Uterus (tissue), 4 donors: ENCODE data around the gene SPDYE5. TPM values are rescaled to one million over a fixed set of nuclear protein-coding genes. Genes with fewer than 3 reads are reported as not detected.

Experiments used
- DNase-seq, 2 donors: peaks; one replicate each; pipeline ENCODE4 v3.0.0-alpha.2; 2019 to 2020
- H3K27ac ChIP-seq, 2 donors: fragments of 200-600 bp; sonication (generic); 1 replicate in 1 of 2; 2 replicates in 1 of 2; pipeline ENCODE4 v1.5.1; 2016 to 2018
- H3K27me3 ChIP-seq, 2 donors: fragments of 200-600 bp; sonication (generic); one replicate each; pipeline ENCODE4 v1.5.1; 2018 to 2019; ENCODE audit warnings: control low read depth in 1 of 2
- H3K36me3 ChIP-seq, 2 donors: fragments of 200-600 bp; sonication (generic); one replicate each; pipeline ENCODE4 v1.5.1; 2019; ENCODE audit warnings: control low read depth in 1 of 2
- H3K4me1 ChIP-seq, 2 donors: fragments of 200-600 bp; sonication (generic); one replicate each; pipeline ENCODE4 v1.5.1; 2018 to 2019; ENCODE audit warnings: control low read depth in 1 of 2
- H3K4me3 ChIP-seq, 2 donors: fragments of 200-600 bp; sonication (generic); 1 replicate in 1 of 2; 2 replicates in 1 of 2; pipeline ENCODE4 v1.5.1; 2018 to 2019; ENCODE audit warnings: mild to moderate bottlenecking in 1 of 2
- H3K9me3 ChIP-seq, 2 donors: fragments of 200-600 bp; sonication (generic); one replicate each; pipeline ENCODE4 v1.5.1; 2019; ENCODE audit warnings: control low read depth in 1 of 2
- CTCF ChIP-seq, 4 experiments: fragments of 200-600 bp in 2 of 4; fragments of 450-650 bp in 2 of 4; sonication (generic) in 2 of 4; IDR thresholded peaks; one replicate each; pipeline ENCODE4 v1.5.1; 2016 to 2019; ENCODE audit warnings: antibody characterized with exemption in 4 of 4, mild to moderate bottlenecking in 2 of 4, moderate library complexity in 1 of 4
- POLR2A ChIP-seq, 2 donors: fragments of 450-650 bp; IDR thresholded peaks; one replicate each; pipeline ENCODE4 v1.6.1; 2016; ENCODE audit warnings: antibody characterized with exemption in 2 of 2, mild to moderate bottlenecking in 1 of 2, moderate library complexity in 1 of 2
- intact Hi-C: fragments of 100-400 bp; cut with DNase I; formaldehyde crosslinking; loops from one replicate; pipeline ENCODE4 v1.15.1; 2023; ENCODE audit warnings: low total_unique reads
- small RNA-seq: library from RNA; depleted of rRNA; stranded (forward); fragments of <200 nt; gene quantifications from one replicate; pipeline ENCODE3, GENCODE V24; 2016
- total RNA-seq, 4 donors: library from RNA; depleted of rRNA in 3 of 4; stranded (reverse); fragments of >200 nt in 3 of 4; gene quantifications; one replicate each; pipeline versions ENCODE4 v1.1.0 to v1.2.4, GENCODE V29; 2014 to 2023
- donor health status: DM: yes; HTN: yes; CAD: no.

Gene SPDYE5
- total RNA-seq, 4 donors from 2014 or later = not detected

GRCh38 chr7:75546237-75547015 lies 54.3 kb downstream of the SPDYE5 start:
- no peak for DNase-seq
- H3K4me1 ChIP-seq = no peaks in the 10 kb centered on the region
- H3K4me3 ChIP-seq = no peak overlapping the region
- intact Hi-C loops = no loop called here
- H3K27me3 ChIP-seq = no peaks in the 10 kb centered on the region
- no peaks in the 10 kb centered on the region for H3K36me3 ChIP-seq
- no peak for TF ChIP-seq CTCF (IDR thresholded peaks at IDR 0.05)
- TF ChIP-seq POLR2A (IDR thresholded peaks at IDR 0.05) = no peak
- H3K9me3 ChIP-seq = no peaks in the 10 kb centered on the region
- H3K27ac ChIP-seq = no peak overlapping the region

Small RNA genes lying within 50 kb of the gene (small RNA-seq; reads per million reads assigned to genes)
- gene AC211429.1 (not detected), gene RF00019 (not detected)

Other genes with a start within 250 kb of the SPDYE5 start
- 10 to 100 TPM in 1 of 4 donors, 1 to 10 TPM in 2, under 1 TPM in 1; under 0.01 to 15.6 (median 1.9) TPM for gene TRIM73, start 96.7 kb upstream of the SPDYE5 start, total RNA-seq
- gene POM121C, start 6.0 kb upstream of the SPDYE5 start, total RNA-seq = 10 to 100 TPM in 2 of 4 donors, 1 to 10 TPM in 2; 2.1 to 68.3 (median 13.5) TPM
- 10 to 100 TPM; 13.1 to 48.8 (median 20.3) TPM for gene HIP1, start 246.6 kb downstream of the SPDYE5 start, total RNA-seq